Right kidney (tissue), 1 donor: Measurements from ENCODE around the gene CTNND1.

Experiments used
- DNase-seq: peaks from one replicate; pipeline ENCODE4 v3.0.0-alpha.2; 2016

The CTNND1 gene

DNA sequence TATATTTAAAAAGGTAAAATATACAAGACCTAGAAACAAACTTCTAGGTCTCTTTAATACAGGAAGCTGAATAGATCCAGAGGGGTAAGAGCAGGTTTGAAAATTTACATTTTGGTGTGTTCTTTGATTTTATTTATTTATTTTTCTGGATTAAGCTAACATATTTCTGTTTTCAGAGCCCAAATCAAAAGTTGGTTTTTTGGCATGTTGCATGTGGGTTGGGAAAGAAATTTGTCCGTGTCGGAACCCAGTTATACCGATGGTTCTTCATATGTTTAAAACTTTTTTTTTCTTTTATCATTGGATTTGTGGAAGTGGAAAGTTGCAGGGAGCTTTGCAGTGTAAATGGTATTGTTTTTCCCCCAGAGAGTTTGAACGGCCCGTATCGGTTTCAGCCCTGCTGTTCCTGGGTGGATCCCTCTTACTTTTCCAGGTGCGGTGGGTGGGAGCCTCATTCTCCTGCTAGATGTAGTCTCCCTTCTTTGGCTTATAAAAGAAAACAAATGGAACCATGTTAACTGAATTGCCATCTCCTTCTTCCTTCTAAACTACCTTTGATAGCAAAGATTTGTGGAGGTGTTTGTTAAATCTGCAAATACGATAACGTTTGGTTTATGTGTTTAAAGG is 746 bp downstream of the CTNND1 start:
- DNase-seq = peak; percentile 61

DNA sequence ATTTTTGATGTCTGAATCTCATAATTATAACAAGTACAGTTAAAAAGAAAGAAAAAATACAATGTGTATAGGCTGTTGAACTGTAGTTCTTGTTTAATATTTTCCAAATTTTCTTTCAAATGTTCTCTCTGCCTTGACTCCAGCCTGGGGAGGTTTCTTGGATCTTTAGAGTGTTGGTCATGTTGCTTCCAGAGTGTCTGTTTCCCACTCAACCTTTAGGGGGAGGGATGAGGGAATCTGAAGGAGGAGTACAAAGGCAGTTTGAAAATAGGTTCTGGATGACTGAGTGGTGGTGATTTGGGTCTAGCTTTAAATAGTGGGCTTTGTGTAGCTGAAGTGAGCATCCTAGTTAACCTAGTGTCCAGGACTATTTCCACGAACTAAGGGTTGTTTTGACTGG is 2.0 kb downstream of the CTNND1 start:
- peak; percentile 66 for DNase-seq

DNA sequence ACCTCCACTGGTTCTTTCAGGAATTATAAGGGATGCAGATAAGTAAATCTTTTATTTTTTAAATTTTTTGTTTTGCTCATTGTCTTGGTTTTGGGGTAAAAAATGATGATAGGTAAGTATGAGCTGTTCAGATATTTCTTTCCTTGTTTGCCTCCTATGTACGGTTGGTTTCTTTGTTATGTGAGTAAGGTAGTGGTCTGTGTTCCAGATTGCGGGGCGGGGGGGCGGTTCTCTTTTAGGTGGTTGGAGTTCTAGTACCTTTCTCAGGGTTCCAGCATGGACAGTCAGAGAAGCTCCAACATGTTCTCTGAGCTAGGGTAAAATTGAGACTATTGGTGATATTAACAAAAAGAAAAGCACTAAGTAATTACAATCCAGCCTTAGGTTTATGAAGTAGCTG is 2.4 kb downstream of the CTNND1 start:
- peak; percentile 24 for DNase-seq

DNA sequence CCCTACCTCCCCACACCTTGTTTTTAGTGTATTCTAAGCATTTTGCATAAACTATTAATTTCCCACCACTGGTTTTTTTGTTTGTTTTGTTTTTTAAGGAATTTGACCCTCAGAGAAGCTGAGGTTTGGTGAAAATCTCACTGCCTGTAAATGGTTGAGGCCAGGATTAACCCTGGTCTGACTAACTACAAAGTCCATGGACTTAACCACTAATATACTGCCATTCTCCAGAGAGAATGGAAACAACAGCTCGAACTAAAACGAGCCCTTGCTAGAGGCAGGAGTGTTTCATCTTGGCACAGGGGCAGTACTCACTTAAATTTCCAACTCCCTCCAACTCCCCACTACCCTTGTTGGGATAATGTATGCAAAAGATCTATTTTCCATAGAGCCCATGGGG is 3.0 kb downstream of the CTNND1 start:
- DNase-seq = no peak

DNA sequence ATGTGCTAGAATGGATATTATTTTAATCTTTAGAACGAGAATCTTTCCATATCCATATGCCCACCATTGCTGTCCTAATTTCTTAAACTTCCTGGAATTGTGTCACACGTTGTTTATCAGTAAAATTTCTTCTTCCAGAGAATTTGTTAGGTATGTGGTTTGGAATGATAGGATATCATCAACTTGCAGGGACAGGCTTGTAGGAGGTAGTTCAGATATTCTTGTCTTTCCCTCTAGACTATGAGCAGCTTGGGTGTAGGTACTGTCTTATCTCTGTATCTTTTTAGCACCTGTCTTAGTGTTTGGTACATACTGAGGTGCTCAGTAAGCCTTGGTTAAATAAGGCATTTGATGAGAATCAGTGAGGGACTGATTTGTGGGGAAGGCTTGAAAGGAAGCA is 3.4 kb downstream of the CTNND1 start:
- no peak for DNase-seq

DNA sequence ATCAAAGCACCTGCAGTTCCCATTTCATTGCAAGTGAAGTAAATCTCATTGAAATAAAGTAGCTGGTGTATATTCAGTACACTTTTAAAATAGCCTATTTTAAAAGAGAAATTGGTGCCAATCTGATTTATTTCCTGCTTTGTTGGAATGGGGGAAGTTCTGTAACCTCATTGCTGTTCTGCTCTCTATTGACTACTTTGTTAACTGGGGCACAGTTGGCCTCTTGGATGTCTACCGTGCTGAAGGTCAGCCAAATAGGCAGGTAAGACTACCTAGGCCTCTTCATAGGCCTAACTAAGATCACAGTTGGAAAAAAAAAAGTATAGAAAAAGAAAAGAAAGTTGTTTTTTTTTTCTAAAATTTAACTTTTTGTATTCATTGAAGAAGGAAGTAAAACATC is 9.2 kb downstream of the CTNND1 start:
- DNase-seq = no peak

DNA sequence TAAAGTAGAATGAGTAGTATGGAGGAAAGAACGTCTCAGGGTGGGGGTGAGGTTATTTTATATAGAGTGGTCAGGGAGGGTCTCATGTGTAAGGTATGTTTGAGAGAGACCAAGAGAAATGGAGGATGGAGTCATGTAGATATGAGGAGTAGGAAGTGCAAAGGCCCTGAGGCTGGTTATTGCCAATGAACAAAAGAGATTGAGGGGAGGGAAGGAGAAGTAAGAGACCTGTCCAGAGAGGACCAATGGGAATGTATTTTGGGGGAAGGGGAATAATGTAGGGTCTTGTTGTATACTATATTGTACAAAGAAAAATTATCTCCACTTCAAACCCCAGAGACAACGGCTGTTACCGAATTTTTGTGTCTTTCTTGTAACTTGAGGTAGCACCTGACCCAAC is 9.8 kb downstream of the CTNND1 start:
- DNase-seq = no peak

DNA sequence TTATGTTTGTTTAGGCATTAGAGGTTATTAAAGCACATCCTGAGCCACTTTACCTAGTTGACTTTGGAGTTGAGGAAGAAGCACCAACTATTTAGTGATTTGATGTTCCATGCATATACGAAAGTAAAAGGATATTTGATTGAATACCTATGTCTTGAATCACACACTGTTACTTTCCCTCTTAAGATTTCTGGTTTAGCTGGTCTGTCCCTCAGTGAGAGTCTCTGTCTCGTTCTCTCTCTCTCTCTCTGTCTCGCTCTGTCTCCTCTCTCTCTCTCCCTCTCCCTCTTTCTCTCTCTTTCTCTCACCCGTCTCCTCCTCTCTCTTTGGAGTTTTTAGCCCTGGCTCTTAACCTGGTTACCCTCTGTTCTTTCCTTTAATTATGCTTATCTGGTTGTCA is 11.0 kb downstream of the CTNND1 start:
- DNase-seq = no peak

DNA sequence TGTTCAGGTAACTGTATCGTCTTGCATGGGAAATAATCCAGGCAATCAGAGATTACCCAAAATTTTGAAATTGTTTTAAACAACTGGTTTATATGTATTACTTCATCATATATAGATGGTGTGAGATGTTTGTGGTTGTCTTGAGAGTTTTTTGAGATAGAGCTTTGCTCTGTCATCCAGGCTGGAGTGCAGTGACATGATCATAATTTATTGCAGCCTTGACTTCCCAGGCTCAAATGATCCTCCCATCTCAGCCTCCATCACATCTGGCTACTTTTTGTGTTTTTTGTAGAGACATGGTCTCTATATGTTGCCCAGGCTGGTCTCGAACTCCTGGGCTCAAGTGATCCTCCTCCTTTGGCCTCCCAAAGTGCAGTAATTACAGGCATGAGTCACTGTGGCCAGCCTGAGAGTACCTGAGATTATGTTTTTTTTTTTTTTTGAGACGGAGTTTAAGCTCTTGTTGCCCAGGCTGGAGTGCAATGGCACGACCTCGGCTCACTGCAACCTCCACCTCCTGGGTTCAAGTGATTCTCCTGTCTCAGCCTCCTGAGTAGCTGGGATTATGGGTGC is 11.5 kb downstream of the CTNND1 start:
- no peak for DNase-seq

DNA sequence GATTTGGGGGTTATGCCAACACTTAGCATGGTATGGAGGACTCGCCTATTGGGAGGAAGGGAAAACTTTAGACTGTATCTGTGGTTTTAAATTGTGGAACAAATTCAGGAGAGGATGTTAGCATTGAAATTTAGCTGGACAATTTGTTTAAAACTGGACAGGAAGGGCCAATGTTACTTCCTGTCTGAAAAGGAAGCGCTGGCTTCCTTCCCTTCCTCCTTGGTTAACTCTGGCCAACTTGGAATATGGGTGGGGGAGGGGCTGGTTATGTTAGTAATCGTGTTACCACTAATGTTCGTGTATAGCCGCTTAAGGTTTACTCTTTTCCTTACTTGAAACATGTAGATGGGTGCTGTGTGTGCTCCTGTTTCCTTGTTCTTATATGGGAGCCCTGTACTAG is 13.9 kb downstream of the CTNND1 start:
- DNase-seq = no peak

DNA sequence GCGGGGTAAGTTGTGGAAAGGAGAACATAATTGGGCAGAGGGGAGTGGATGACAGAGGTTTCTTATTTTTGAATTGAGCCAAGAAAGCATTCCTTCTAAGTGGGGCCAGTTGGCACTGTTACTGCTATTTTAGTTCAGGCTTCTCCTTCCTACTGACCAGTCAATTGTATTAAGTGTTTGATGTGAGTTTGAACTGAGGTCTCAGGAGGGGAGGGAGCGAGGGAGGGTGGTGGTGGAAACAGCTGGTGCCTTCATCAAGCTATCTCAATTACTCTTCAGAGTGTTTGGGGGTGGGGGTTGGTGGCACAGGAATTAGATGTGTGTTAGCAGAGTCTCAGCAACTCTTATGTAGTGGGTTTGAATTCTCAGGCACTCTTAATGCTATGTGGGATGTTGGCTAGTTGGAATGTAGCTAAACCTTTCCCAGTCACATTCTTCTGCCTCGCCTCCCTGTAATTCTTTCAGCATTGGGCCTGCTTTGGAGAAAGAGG is 14.5 kb downstream of the CTNND1 start:
- no peak for DNase-seq

DNA sequence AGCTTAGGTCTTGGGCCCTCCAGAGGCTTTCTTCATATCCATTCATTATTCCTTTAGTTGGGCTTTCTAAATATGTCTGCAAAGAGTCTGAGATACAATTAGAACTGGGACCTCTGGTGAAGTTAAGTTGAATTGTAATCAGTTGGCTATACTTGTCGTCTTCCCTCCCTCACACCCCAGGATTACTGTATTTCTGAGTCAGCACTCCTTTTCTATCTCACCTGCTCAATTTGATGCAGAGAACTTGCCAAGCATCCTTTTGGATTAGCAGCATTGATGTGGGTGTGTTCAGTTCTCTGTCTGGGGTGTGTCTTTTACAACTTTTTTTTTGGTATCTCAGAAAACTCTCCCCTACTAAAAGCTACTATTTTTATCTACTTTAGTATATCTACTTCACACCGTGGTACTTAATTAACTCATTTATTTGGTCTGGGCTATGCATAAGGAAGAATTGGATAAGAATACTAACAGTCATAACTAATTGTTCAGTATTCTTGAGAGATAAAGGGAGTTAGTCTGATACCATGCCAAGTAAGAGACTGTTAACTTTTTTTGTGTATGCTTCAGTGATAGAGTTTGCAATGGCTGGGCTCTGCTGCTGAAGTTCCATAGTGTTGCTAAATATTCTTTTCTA is 15.1 kb downstream of the CTNND1 start:
- no peak for DNase-seq

DNA sequence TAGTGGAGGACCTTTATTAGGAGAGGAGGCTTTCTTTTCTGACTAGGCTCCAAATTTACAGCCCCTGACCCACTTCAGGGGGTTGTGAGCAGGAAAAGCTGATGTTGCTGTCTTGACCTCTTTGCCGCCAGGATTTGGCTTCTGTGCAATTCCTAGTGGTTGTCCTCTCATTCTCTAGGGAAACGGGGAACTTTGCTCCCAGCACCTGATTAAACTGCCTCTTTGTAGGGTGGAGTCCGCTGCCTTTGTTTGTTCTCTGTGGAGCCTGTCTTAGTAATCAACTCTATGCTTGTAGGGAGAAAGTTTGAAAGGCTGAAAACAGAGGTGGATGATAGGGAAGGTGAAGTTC is 16.3 kb downstream of the CTNND1 start:
- peak; percentile 17 for DNase-seq

DNA sequence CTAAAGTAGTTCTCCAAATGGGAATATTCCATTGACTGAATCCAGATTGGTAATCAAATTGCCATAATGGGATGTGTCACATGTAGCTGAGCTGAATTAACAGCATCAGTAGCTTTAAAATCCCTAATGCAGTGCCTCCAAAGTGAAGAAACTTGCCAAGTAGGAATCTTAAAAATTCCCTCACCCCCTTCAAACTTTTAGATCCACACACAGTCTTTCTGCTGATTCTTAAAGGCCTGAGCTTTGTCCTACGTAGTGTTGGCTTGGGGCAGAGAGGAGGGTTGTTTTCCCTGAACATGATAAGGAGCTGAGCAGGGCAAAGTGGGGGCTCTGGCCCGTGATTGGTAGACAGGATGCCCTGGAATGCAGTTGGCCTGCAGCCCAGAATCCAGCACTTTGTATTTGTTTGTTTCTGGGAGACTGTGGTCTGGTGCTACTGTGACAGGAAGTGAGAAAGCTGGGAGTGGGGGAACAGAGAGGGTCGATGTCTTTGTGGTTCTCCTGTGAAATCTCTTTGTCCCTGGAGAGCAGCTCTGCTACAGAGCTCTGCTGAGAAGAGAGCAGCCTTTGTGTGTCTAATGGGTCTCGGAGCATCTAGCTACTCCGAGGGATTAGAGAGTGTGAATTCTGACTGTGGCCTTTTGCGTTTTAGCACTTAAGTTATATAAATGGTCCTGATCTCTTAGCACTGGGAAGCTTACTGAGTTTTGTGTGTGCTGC is 16.9 kb downstream of the CTNND1 start:
- peak; percentile 75 for DNase-seq

DNA sequence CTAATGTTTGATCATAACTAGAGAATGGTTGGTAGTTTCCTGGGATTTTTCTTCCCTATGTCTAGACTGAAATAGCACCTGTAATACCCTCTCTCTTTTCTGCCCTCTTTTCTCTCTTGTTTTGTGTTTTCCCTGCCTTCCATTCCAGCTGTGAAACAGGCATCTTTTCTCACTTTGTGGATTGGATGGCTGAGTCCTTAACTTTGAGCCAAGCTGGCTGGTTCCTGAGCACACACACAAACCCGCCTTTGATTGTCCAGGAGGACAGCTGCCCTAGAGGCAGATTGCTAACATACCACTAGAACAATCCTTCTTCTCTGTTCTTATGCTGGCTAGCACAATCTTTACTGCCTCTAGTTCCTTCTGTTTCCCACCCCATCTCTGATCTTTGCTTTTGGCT is 17.7 kb downstream of the CTNND1 start:
- DNase-seq = peak; percentile 22

DNA sequence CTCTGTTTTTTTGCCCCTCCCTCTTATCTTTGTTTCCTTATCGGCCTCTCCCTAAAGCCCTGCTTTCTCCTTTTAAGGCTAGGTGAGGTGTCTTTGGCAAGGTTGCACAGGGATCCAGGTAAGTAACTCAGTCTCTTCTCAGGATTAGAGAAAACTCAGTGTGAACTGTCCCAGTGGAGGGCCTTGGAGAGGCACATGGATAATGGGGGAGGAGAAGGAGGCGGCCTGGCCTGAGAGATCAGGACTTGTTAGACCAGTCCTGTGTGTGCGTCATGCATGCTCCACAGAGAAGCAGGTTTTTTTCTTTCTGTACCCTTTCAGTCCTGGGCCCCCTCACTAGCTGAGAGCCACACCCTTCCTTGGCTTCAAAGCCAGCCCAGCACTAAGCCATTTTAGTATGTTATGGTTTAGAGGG is 19.9 kb downstream of the CTNND1 start:
- DNase-seq = peak; percentile 28

DNA sequence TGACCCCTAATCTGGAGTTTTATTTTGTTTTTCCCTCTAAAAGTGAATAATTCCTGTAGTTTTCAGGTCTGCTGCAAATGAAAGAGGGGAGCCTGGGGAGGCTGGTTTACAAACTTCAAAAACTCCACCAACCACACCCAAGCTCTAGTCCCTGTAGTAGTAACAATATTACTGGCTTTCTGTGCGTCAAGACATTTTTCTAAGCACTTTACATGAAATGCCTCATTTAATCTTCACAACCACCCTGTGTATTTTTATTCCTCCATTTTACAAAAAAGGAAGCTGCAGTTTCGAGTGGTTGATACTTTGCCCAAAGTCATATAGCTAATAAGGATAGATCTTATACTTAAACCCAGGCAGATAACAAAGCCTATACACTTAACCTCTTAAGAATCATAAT is 23.5 kb downstream of the CTNND1 start:
- DNase-seq = no peak

DNA sequence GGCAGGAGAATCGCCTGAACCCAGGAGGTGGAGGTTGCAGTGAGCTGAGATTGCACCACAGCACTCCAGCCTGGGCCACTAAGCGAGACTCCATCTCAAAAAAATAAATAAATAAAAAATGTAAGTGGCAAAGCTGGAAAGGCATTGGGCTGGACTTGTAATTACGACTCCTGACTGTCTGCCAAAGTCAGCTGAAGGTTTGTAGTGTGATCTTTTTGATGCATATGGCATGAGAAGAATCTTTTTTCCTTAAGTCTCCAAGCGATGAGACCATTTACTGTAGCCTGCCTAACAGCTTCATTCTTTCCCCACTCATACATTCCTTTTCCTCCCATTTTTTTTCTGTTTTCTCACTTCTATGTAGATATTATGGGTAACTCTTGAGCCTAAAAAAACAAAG is 24.8 kb downstream of the CTNND1 start:
- no peak for DNase-seq

DNA sequence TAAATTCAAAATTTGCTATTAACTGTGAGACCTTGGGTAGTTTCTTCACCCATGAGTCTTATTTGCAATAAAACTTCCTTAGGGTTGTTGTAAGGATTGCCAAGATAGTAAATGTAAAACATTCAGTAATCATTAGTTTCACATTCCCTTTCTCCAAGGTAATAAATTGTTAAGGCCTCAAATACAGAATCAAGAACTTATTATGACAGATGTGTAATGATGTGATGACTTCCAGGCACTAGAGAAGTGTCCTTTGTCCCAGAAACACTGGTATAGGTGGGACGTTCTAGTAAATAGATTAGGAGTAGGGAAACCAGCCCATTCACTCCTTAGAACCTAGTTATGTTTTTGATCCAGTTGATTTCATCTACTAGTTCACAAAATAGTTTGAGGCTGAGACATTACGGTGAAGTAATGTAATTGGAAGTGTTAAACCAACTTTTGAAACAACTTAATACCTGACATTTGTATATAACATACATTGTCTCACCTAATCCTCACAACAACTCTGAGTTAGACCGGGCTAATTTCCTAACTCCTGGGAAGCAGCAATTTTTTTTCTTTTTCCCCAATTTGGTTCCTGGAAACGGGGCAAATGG is 25.5 kb downstream of the CTNND1 start:
- DNase-seq = no peak

DNA sequence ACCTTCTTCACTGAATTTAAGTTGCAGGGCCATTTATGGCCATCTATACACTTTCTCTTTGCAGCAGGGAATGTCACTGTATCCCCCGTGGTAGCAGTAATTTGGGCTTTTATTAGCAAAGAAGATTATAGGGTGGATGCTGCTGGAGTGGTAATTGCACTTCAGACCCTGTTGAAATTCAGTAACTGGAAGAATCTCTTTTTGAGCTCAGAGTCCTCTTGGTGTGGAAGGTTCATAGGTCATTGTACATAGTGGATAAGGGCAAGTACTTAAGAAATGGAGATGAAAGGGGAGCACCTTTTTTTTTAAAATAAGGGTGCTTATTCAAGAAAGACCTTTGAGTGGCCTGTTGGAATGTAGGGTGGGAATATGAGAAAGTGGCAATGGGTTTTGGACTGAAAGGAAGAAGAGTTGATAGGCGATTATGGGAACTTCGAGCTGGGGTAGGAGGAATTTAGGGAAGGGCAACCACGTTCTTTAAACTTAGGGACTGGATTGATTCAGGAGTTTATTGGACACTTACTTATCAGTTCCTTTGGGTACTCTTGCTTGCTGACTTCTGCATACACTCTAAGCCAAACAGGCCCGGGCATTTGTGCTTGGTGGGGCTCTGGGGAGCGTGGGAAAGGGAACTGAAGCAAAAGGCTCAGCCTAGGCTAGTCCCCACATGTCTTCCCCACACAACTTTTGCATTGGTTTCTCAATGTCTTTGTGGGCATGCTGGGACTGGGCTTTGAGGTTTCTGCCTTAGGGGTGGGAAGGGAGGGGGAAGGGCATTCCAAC is 26.5 kb downstream of the CTNND1 start:
- no peak for DNase-seq

DNA sequence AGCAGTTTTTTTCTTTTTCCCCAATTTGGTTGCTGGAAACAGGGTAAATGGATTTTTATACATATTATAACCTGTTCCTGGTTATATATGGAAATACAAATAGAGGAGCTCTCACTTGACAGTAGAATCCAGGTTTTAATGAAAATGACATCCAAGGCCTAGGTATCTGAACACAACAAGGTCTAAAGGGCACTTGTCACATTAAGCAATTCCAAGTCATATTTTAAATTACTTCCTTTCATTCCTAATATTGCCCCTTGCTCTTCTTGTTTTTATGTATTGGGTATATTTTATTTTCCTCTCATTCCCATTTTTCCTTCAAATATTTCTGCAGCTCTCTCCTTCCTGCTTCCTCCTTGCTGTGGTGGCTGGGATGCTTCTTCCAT is 27.1 kb downstream of the CTNND1 start:
- DNase-seq = no peak

DNA sequence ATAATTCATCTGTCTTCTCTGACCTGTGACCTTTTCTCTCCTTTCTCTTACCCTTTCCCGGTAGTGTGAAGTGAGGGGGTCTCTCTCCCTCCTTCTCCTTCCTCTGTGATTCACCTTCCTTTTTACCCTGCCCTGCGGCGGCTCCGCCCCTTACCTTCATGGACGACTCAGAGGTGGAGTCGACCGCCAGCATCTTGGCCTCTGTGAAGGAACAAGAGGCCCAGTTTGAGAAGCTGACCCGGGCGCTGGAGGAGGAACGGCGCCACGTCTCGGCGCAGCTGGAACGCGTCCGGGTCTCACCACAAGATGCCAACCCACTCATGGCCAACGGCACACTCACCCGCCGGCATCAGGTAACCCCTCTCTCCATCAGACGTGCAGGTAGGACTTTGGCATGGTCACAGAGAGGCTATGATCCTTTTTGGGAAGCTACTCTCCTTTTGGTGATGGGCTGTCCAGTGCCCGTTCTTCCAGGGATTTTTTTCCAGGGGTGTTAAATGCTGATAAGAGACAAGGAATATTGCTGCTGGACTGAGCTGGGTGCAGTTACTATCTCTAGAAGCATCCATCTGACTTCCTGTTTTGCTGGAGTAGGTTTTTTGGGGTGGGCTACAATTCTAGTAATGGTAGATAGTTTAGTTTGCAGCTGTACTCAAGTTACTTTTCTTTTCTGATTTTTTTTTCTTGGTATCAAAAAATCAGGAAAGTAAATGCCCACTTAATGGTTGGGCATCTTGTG is 29.9 kb downstream of the CTNND1 start:
- no peak for DNase-seq
